Central memory CD4-positive, alpha-beta T cell (primary cell): ENCODE measurements around the gene RNF5.

Experiments used
- DNase-seq: peaks from one replicate; pipeline ENCODE4 v3.0.0; 2022

RNF5 gene

GRCh38 chr6:32152769-32153563 lies 25.2 kb upstream of the RNF5 start:
- DNase-seq = no peak

GRCh38 chr6:32153564-32154513 lies 24.4 kb upstream of the RNF5 start, which contains the start of gene PPT2:
Gene PPT2, plus strand, starts transcription at chr6:32154141. Its CDS starts 454 bp downstream, at chr6:32154595.
- peak; percentile 70 for DNase-seq

- DNase-seq = peak; percentile 63
These were observed 23.6 kb upstream of the RNF5 start for GRCh38 chr6:32154514-32155161.

GRCh38 chr6:32156891-32157290 lies 21.3 kb upstream of the RNF5 start:
- no peak for DNase-seq

GRCh38 chr6:32158052-32158451 lies 20.2 kb upstream of the RNF5 start:
- no peak for DNase-seq

- DNase-seq = no peak
These were observed 14.5 kb upstream of the RNF5 start for GRCh38 chr6:32163559-32164258.

GRCh38 chr6:32164295-32164694 lies 13.9 kb upstream of the RNF5 start, which contains the start of gene EGFL8:
Gene EGFL8, plus strand, starts transcription at chr6:32164595. Its CDS starts 1,571 bp downstream, at chr6:32166166.
- DNase-seq = no peak

- no peak for DNase-seq
These were observed 11.7 kb upstream of the RNF5 start for GRCh38 chr6:32166411-32167061.

GRCh38 chr6:32167154-32167760 lies 10.9 kb upstream of the RNF5 start:
- DNase-seq = no peak

GRCh38 chr6:32167761-32168262 lies 10.4 kb upstream of the RNF5 start:
- no peak for DNase-seq

GRCh38 chr6:32168350-32168749 lies 9.9 kb upstream of the RNF5 start:
- DNase-seq = no peak

- no peak for DNase-seq
These were observed 9.2 kb upstream of the RNF5 start for GRCh38 chr6:32168807-32169591.

GRCh38 chr6:32170294-32170693 lies 7.9 kb upstream of the RNF5 start:
- DNase-seq = no peak

GRCh38 chr6:32171234-32171633 lies 7.0 kb upstream of the RNF5 start:
- DNase-seq = no peak

- no peak for DNase-seq
These were observed 5.0 kb upstream of the RNF5 start for GRCh38 chr6:32173051-32173727.

- no peak for DNase-seq
These were observed 3.8 kb upstream of the RNF5 start for GRCh38 chr6:32174416-32174815.

- DNase-seq = no peak
These were observed 2.9 kb upstream of the RNF5 start for GRCh38 chr6:32175322-32175710.

- peak; percentile 93 for DNase-seq
These were observed 2.3 kb upstream of the RNF5 start, which contains the start of gene AGPAT1 for GRCh38 chr6:32175711-32176475. Gene AGPAT1, minus strand, starts transcription at chr6:32176084. Its CDS starts 4,588 bp downstream, at chr6:32171496.
